Heart left ventricle (tissue), 13 donors: ENCODE results near the gene TTBK2.

Source experiments
- POLR2A ChIP-seq, 2 donors: fragments of 450-650 bp; IDR thresholded peaks; one replicate each; pipeline ENCODE4 v1.6.1; 2017; ENCODE audit warnings: antibody characterized with exemption in 2 of 2, mild to moderate bottlenecking in 2 of 2, moderate library complexity in 2 of 2
- TF ChIP-seq, protein P1 (sequence below), 12 donors: fragments of 200-600 bp; sonication (generic) in 4 of 12; IDR thresholded peaks; one replicate each; pipeline versions ENCODE4 v1.5.0 to v1.8.0; 2018 to 2022; ENCODE audit warnings: antibody characterized with exemption in 12 of 12, mild to moderate bottlenecking in 5 of 12
- donor health status: ischemic (EF 13 %, LVEDD 7.1; RV severe dilation, severe dysfunction).
- donor health status: DM: no; HTN: yes; CAD: no.
- donor health status: DM: no; HTN: no; CAD: no.
- donor health status: ischemic (EF 25% LVEDD 6.9; RV normal size, moderate dysfunction).
- donor health status: ischemic (EF 25% LVEDD 5.7; RV mildly dilated, moderate dysfunction).
- donor health status: ischemic (EF 35%, LVEDD 5.7; RV mildly dilated, moderate dysfunction).
- donor health status: nonischemic (EF 11% LVEDD 7.7; RV severe dilation, severe dysfunction).
- donor health status: DM: yes; HTN: yes; CAD: no.
- donor health status: PGD.
- donor health status: ischemic (EF 29% LVEDD 5.4; RV normal size, mild dysfunction).
- donor health status: nonischemic (EF 23%, LVEDD 6.1; RV moderate dilation, normal function).

DNA sequence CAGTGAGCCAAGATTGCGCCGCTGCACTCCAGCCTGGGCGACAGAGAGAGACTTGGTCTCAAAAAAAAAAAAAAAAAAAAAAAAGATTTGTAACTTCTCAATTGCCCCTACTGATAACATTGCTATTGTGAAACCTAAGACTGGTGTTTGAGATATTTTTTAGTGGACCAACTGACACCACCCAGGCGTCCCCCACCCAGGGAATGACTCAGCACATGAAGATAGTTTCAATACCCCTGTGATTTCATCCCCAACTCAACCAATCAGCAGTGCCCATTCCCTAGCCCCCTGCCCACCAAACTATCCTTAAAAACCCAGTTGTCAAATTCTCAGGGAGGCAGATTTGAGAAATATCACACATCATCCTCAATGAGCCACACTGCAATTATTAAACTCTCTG, 76.9 kb downstream of the TTBK2 start:
- TF ChIP-seq, protein P1, sequence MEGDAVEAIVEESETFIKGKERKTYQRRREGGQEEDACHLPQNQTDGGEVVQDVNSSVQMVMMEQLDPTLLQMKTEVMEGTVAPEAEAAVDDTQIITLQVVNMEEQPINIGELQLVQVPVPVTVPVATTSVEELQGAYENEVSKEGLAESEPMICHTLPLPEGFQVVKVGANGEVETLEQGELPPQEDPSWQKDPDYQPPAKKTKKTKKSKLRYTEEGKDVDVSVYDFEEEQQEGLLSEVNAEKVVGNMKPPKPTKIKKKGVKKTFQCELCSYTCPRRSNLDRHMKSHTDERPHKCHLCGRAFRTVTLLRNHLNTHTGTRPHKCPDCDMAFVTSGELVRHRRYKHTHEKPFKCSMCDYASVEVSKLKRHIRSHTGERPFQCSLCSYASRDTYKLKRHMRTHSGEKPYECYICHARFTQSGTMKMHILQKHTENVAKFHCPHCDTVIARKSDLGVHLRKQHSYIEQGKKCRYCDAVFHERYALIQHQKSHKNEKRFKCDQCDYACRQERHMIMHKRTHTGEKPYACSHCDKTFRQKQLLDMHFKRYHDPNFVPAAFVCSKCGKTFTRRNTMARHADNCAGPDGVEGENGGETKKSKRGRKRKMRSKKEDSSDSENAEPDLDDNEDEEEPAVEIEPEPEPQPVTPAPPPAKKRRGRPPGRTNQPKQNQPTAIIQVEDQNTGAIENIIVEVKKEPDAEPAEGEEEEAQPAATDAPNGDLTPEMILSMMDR (IDR thresholded peaks at IDR 0.05), result no peak
- TF ChIP-seq POLR2A (IDR thresholded peaks at IDR 0.05), result no peak
